ENCODE measurements around the gene UGT1A4. TPM values are rescaled to one million over a fixed set of nuclear protein-coding genes. Genes with fewer than 3 reads are reported as not detected.

UGT1A4 gene
- total RNA-seq, 4 donors from 2014 or later: 0.13 to 3.8 (median 0.45) TPM

DNA sequence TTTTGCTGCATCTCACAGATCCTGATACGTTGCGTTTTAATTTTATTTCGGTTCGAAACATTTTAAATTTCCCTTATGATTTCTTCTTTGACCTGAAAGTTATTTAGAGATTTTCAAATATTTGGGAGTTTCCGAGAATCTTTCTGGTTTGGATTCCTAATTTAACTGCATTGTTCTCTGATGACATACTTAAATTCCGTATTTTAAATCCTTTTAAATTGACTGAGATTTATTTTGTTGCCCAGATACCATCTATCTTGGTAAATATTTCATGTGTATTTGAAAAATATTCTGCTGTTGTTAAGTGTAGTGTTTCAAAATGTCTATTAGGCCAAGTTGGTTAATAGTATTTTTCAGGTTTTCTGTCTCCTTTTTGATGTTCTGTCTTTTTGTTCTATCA lies 97.3 kb downstream of the UGT1A4 start:
- WGBS, 2 donors: 84% methylated on average over 6 of the region's 6 CpGs
- no peak for DNase-seq
- H3K4me1 ChIP-seq: no peaks in the 10 kb centered on the region
- H3K9me3 ChIP-seq: no peaks in the 10 kb centered on the region
- TF ChIP-seq, protein P1, sequence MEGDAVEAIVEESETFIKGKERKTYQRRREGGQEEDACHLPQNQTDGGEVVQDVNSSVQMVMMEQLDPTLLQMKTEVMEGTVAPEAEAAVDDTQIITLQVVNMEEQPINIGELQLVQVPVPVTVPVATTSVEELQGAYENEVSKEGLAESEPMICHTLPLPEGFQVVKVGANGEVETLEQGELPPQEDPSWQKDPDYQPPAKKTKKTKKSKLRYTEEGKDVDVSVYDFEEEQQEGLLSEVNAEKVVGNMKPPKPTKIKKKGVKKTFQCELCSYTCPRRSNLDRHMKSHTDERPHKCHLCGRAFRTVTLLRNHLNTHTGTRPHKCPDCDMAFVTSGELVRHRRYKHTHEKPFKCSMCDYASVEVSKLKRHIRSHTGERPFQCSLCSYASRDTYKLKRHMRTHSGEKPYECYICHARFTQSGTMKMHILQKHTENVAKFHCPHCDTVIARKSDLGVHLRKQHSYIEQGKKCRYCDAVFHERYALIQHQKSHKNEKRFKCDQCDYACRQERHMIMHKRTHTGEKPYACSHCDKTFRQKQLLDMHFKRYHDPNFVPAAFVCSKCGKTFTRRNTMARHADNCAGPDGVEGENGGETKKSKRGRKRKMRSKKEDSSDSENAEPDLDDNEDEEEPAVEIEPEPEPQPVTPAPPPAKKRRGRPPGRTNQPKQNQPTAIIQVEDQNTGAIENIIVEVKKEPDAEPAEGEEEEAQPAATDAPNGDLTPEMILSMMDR (IDR thresholded peaks at IDR 0.05): no peak
- TF ChIP-seq POLR2A (IDR thresholded peaks at IDR 0.05): no peak
- intact Hi-C loops (cut with DNase I): no loop called here
- no peak overlapping the region for H3K27ac ChIP-seq
- H3K27me3 ChIP-seq: no peaks in the 10 kb centered on the region
- no peaks in the 10 kb centered on the region for H3K36me3 ChIP-seq
- no peak overlapping the region for H3K4me3 ChIP-seq (replicated peaks in 1 of 3)

DNA sequence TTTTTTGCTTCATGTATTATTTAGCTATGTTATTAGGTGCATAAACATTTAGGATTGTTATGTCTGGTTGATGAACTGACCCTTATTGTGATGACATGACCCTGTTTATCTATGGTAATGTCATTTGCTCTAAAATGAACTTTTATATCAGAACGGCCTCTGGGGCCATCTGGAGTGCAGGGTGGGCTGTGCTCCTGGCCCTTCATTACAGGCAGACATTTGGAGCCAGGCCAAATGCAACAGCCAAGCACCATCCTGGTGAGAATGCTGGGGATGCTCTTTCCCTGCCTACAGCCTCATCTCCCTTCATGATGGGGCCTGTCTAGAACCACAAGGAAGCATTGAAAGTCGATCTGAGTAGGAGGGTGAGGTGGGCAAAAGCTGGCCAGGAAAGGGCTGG lies 97.8 kb downstream of the UGT1A4 start:
- Histone ChIP-seq H3K4me3 (replicated peaks in 1 of 3) (no peak overlapping the region), H3K9me3 (no peaks in the 10 kb centered on the region), H3K4me1 (no peaks in the 10 kb centered on the region), H3K27ac (no peak overlapping the region), H3K36me3 (no peaks in the 10 kb centered on the region), H3K27me3 (no peaks in the 10 kb centered on the region)
- no peak for DNase-seq
- 60% methylated on average over 2 of the region's 2 CpGs for WGBS, 2 donors
- TF ChIP-seq, protein P1 (IDR thresholded peaks at IDR 0.05): no peak
- TF ChIP-seq POLR2A (IDR thresholded peaks at IDR 0.05): no peak
- intact Hi-C loops (cut with DNase I): no loop called here

DNA sequence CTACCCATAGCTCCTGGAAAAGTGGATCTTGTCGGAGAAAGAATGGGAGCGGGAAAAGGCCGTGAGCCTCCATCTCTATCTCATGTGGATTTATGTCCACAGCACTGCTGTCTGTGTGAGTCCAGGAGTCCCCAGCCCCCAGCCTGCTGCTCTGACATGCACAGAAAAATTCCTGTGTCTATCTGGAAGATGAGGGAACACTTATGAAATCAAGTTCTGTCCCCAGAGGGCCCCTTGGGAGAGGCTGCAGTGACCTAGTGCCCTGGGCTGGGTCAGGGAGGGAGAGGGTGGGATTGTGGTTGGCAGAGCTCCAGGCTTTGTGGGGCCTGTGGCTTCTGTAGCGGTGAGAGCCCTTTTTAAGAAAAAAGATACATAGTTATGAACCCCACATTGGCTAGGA lies 98.2 kb downstream of the UGT1A4 start:
- Histone ChIP-seq H3K9me3 (no peaks in the 10 kb centered on the region), H3K36me3 (no peaks in the 10 kb centered on the region), H3K4me3 (replicated peaks in 1 of 3) (no peak overlapping the region), H3K4me1 (no peaks in the 10 kb centered on the region), H3K27ac (no peak overlapping the region), H3K27me3 (no peaks in the 10 kb centered on the region)
- DNase-seq: no peak
- TF ChIP-seq, protein P1 (IDR thresholded peaks at IDR 0.05): no peak
- no peak for TF ChIP-seq POLR2A (IDR thresholded peaks at IDR 0.05)
- intact Hi-C loops (cut with DNase I): no loop called here
- 83 to 88% methylated on average over 4 of the region's 4 CpGs for WGBS, 2 donors

DNA sequence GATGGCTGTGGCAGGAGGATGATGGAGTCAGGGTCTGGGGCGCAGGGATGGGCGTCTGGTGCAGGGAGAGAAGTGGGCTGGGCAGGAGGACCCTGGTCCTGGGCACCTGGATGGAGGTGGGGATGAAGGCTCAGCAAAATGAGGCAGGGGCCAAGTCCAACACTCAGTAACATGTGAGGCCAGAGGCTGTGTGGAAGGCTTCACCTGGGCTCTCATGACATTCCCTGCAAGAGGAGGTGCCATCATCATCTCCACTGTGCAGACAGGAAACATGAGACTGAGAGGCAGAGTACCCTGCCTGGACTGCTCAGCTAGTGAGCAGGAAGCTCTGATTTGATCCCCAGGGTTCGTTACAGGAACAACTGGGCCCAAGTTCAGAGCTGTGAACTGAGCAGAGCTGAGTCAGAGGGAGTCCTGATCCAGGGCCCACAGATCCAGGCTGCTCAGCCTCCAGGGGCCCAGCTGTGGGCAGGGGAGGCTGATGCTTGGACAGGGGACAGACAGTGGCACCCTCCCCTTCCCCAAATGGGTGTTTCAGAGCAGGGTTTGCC lies 98.9 kb downstream of the UGT1A4 start:
- WGBS, 2 donors: 77 to 100% methylated on average over 2 to 3 of the region's 3 CpGs
- no peaks in the 10 kb centered on the region for H3K27me3 ChIP-seq
- no peaks in the 10 kb centered on the region for H3K9me3 ChIP-seq
- DNase-seq: no peak
- no peak overlapping the region for H3K27ac ChIP-seq
- intact Hi-C loops (cut with DNase I): no loop called here
- H3K36me3 ChIP-seq: no peaks in the 10 kb centered on the region
- no peak for TF ChIP-seq POLR2A (IDR thresholded peaks at IDR 0.05)
- TF ChIP-seq, protein P1 (IDR thresholded peaks at IDR 0.05): no peak
- no peak overlapping the region for H3K4me3 ChIP-seq (replicated peaks in 1 of 3)
- no peaks in the 10 kb centered on the region for H3K4me1 ChIP-seq

DNA sequence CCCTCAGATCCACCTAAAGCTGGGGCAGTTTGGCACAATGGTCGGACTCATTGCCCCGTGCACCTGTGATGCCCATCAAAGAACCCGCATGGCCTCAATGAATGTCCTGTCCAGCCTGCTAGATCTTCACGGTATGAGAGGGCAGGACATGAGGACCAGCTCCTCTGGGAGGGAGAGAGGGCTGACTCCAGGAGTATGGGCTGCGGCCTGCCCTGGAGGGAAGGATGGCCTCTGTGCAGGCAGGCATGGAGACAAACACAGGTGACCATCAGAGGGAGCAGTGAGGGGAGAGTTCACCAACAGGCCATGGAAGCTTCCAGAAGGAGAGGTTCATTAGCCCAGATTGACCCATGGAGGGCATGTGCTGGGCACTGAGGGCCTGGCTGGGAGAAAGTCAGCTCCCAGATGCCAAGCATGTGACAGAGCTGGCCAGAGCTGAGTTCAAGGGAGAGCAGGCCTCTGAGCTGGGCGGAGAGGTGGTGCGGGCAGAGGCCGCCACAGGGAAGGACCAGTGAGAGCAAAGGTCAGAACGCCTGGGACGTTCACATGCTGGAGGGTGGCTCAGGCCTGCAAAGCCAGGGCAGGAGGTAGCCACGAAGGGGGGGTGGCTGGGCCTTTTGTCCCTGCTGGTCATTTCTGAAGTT lies 99.6 kb downstream of the UGT1A4 start:
- no peak overlapping the region for H3K27ac ChIP-seq
- no peaks in the 10 kb centered on the region for H3K27me3 ChIP-seq
- no peaks in the 10 kb centered on the region for H3K4me1 ChIP-seq
- H3K36me3 ChIP-seq: no peaks in the 10 kb centered on the region
- no peaks in the 10 kb centered on the region for H3K9me3 ChIP-seq
- 89 to 90% methylated on average over 9 to 10 of the region's 11 CpGs for WGBS, 2 donors
- no peak for DNase-seq
- no peak overlapping the region for H3K4me3 ChIP-seq (replicated peaks in 1 of 3)
- TF ChIP-seq, protein P1 (IDR thresholded peaks at IDR 0.05): no peak
- no peak for TF ChIP-seq POLR2A (IDR thresholded peaks at IDR 0.05)
- intact Hi-C loops (cut with DNase I): no loop called here

Data from thyroid gland (tissue), 4 donors.